ENCODE data around the gene AK1. TPM values are rescaled to one million over a fixed set of nuclear protein-coding genes. Genes with fewer than 3 reads are reported as not detected.

The AK1 gene
- total and polyA plus RNA-seq, 2 of the 8 experiments (the other 6 are each of a cell fraction or from before 2014, with no cell fraction given), result 37.9 to 39.2 TPM

GRCh38 chr9:127877566-127877998 is at the start of gene AK1 (continued):
- no peak for TF ChIP-seq SIN3A (conservative IDR thresholded peaks at IDR 0.05 in 1 of 2, IDR thresholded peaks at IDR 0.05 in 1 of 2; ENCODE audit: low read depth in 1 of 2, low read length in 2 of 2)
- no peak for TF ChIP-seq RFX5 (IDR thresholded peaks at IDR 0.05; ENCODE audit: borderline replicate concordance, low read depth, low read length)
- no peak for TF ChIP-seq CEBPB (IDR thresholded peaks at IDR 0.05; ENCODE audit: low read depth, low read length)
- 0 out of 2 replicates have a peak, but pooled peaks have one; percentile 38 for TF ChIP-seq E2F6 (IDR thresholded peaks at IDR 0.05)
- TF ChIP-seq NANOG (IDR thresholded peaks at IDR 0.05; ENCODE audit: insufficient read depth, low read depth, low read length, poor library complexity, severe bottlenecking), result no peak
- peak; percentile 73 for TF ChIP-seq KDM4A (IDR thresholded peaks at IDR 0.05; ENCODE audit: low read depth, low read length, severe bottlenecking)

Data from H1 (cell line).